ENCODE data around the gene SMAP1. TPM values are rescaled to one million over a fixed set of nuclear protein-coding genes. Genes with fewer than 3 reads are reported as not detected.
A peak's percentile ranks its signal among the peaks of the same experiment; 100 is the strongest.

The SMAP1 gene
- total RNA-seq, 4 donors from 2014 or later, result 29.4 to 36.6 (median 35.8) TPM

DNA sequence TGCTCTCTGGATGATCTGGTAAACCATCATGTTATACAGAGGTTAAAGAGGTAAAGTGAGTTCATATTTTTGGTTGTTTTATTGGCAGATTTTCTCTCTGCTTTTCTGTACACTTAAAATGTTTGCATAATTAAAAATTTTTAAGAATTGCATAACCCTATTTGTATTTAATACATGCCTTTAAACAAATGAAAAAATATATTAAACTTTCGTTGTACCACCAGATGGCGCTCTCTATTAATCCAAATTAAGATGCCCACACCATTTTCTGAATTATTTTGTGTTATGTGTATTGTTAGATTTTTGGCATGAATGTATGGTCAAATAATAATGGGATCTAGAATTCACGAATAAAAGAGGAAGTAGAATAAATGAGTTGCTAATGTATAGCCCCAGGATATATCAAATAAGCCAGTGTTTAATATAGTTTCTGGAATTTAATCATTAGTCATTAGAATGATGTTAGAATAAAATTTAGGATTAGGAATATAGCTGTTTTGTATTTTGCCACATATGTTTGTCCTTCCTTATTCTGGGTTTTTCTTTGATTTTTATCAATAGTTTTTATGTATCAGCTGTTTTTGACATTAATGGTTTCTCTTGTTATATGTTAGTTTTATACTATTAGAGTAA lies 38.9 kb downstream of the SMAP1 start:
- Histone ChIP-seq H3K9me3 (no peaks in the 10 kb centered on the region), H3K36me3 (no peaks in the 10 kb centered on the region), H3K4me1 (peaks cover 3 to 16% of the 10 kb centered on the region in 2 donors), H3K27me3 (no peaks in the 10 kb centered on the region), H3K27ac (no peak overlapping the region), H3K4me3 (no peak overlapping the region)
- no peak for ATAC-seq
- DNase-seq, result no peak
- intact Hi-C loops (cut with DNase I; ENCODE audit: low total_unique reads) (loop anchor here (1.0 to 5.0 kb wide), 2 partner anchors 178 to 251 kb away; partner anchors contain the start of gene B3GAT2), in situ Hi-C loops (cut with MboI; ENCODE audit: low sequenced_read_pairs in 4 of 4) (loop anchor here (5.0 kb wide), 1 partner anchor 181 kb away; no protein-coding TSS in a partner anchor)
- TF ChIP-seq, protein P1, sequence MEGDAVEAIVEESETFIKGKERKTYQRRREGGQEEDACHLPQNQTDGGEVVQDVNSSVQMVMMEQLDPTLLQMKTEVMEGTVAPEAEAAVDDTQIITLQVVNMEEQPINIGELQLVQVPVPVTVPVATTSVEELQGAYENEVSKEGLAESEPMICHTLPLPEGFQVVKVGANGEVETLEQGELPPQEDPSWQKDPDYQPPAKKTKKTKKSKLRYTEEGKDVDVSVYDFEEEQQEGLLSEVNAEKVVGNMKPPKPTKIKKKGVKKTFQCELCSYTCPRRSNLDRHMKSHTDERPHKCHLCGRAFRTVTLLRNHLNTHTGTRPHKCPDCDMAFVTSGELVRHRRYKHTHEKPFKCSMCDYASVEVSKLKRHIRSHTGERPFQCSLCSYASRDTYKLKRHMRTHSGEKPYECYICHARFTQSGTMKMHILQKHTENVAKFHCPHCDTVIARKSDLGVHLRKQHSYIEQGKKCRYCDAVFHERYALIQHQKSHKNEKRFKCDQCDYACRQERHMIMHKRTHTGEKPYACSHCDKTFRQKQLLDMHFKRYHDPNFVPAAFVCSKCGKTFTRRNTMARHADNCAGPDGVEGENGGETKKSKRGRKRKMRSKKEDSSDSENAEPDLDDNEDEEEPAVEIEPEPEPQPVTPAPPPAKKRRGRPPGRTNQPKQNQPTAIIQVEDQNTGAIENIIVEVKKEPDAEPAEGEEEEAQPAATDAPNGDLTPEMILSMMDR (IDR thresholded peaks at IDR 0.05 in 4 of 5, conservative IDR thresholded peaks at IDR 0.05 in 1 of 5), result peak; percentile 54 to 74 (median 67)
- TF ChIP-seq POLR2A (IDR thresholded peaks at IDR 0.05), result no peak

DNA sequence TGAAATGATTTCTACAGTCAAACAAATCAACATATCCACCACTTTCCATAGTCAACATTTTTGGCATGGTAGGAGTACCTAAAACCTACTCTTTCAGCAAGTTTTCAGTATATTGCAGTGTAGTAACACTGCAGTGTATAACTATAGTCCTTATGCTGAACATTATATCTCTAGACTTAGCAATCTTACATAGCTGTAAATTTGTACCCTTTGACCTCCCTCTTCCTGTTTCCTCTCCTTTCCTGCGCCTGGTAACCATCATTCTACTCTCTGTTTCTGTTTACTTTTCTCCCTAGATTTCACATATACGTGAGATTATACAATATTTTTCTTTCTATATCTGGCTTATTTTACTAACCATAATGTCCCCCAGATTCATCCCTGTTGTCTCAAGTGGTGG lies 40.2 kb downstream of the SMAP1 start:
- H3K4me3 ChIP-seq, result no peak overlapping the region
- ATAC-seq, result no peak
- DNase-seq, result no peak
- intact Hi-C loops (cut with DNase I; ENCODE audit: low total_unique reads) (loop anchor here (5.0 kb wide), 1 partner anchor 249 kb away; the partner anchor contains the start of gene B3GAT2), in situ Hi-C loops (cut with MboI; ENCODE audit: low sequenced_read_pairs in 4 of 4) (loop anchor here (5.0 kb wide), 1 partner anchor 179 kb away; no protein-coding TSS in a partner anchor)
- H3K4me1 ChIP-seq, result peaks cover 0 to 16% of the 10 kb centered on the region in 2 donors
- no peak for TF ChIP-seq POLR2A (IDR thresholded peaks at IDR 0.05)
- TF ChIP-seq, protein P1 (IDR thresholded peaks at IDR 0.05 in 4 of 5, conservative IDR thresholded peaks at IDR 0.05 in 1 of 5), result no peak
- H3K27me3 ChIP-seq, result no peaks in the 10 kb centered on the region
- no peaks in the 10 kb centered on the region for H3K9me3 ChIP-seq
- H3K36me3 ChIP-seq, result no peaks in the 10 kb centered on the region
- no peak overlapping the region for H3K27ac ChIP-seq

GRCh38 chr6:70708448-70708847 lies 40.8 kb downstream of the SMAP1 start:
- in situ Hi-C loops (cut with MboI; ENCODE audit: low sequenced_read_pairs in 4 of 4), result loop anchor here (5.0 kb wide), 1 partner anchor 179 kb away; no protein-coding TSS in a partner anchor
- H3K27me3 ChIP-seq, result no peaks in the 10 kb centered on the region
- no peaks in the 10 kb centered on the region for H3K9me3 ChIP-seq
- no peak for TF ChIP-seq POLR2A (IDR thresholded peaks at IDR 0.05)
- TF ChIP-seq, protein P1 (IDR thresholded peaks at IDR 0.05 in 4 of 5, conservative IDR thresholded peaks at IDR 0.05 in 1 of 5), result no peak
- H3K4me1 ChIP-seq, result peaks cover 0 to 16% of the 10 kb centered on the region in 2 donors
- no peak overlapping the region for H3K4me3 ChIP-seq
- DNase-seq (no peak), ATAC-seq (no peak)
- H3K36me3 ChIP-seq, result no peaks in the 10 kb centered on the region
- no peak overlapping the region for H3K27ac ChIP-seq
- intact Hi-C loops (cut with DNase I; ENCODE audit: low total_unique reads), result loop anchor here (5.0 kb wide), 1 partner anchor 249 kb away; the partner anchor contains the start of gene B3GAT2

DNA sequence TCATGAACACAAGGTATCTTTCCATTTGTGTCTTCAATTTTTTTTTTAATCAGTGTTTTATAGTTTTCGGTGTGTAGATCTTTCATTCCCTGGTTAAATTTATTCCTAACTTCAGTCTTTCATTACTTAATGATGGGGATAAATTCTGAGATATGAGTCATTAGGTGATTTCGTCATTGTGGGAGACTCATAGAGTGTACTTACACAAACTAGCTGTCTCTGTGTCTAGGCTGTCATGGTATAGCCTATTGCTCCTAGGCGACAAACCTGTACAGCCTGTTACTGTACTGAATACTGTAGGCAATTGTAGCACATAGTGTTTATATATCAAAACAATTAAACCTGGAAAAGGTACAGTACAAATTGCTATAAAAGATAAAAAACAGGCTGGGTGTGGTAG lies 42.1 kb downstream of the SMAP1 start:
- H3K4me3 ChIP-seq, result no peak overlapping the region
- intact Hi-C loops (cut with DNase I; ENCODE audit: low total_unique reads) (loop anchor here (5.0 kb wide), 1 partner anchor 247 kb away; the partner anchor contains the start of gene B3GAT2), in situ Hi-C loops (cut with MboI; ENCODE audit: low sequenced_read_pairs in 4 of 4) (loop anchor here (5.0 kb wide), 1 partner anchor 177 kb away; no protein-coding TSS in a partner anchor)
- no peak overlapping the region for H3K27ac ChIP-seq
- peaks cover 0 to 6% of the 10 kb centered on the region in 2 donors for H3K4me1 ChIP-seq
- TF ChIP-seq, protein P1 (IDR thresholded peaks at IDR 0.05 in 4 of 5, conservative IDR thresholded peaks at IDR 0.05 in 1 of 5), result no peak
- TF ChIP-seq POLR2A (IDR thresholded peaks at IDR 0.05), result no peak
- no peaks in the 10 kb centered on the region for H3K27me3 ChIP-seq
- DNase-seq (no peak), ATAC-seq (peak in 1 of 2 donors; percentile 58)
- H3K9me3 ChIP-seq, result no peaks in the 10 kb centered on the region
- H3K36me3 ChIP-seq, result no peaks in the 10 kb centered on the region
